ENCODE measurements around the gene TSGA10IP.
A peak's percentile ranks its signal among the peaks of the same experiment; 100 is the strongest.
"Not testable (repeated sequence)": the region's sequence is repeated elsewhere in the genome, so short reads cannot be mapped to it uniquely, and the experiment has no call there.

Gene TSGA10IP

DNA sequence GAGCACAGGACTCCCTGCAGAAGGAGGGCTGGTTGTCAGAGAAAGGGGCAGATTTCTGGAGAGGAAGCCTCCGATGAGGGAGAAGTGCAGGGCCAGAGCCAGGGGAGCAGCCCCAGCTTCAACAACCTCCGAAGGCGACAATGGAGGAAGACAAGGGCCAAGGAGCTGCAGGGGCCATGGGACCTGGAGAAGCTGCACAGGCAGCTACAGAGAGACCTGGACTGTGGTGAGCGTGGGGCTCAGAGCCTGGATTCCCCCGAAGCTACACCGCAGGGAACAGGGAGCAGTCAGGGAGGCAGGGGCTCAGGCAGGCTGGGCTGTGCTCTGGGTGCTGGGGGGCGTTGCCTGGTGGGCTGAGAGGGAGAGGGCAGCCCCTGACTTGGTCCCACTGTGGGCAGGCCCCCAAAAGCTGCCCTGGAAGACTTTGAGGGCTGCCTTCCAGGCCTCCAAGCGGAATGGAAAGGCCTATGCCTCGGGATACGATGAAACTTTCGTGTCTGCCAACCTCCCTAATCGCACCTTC is 2.4 kb downstream of the TSGA10IP start:
- DNase-seq, result no peak

- not testable (repeated sequence) for DNase-seq
Observed at GRCh38 chr11:65950711-65951110, 5.4 kb downstream of the TSGA10IP start.

DNA sequence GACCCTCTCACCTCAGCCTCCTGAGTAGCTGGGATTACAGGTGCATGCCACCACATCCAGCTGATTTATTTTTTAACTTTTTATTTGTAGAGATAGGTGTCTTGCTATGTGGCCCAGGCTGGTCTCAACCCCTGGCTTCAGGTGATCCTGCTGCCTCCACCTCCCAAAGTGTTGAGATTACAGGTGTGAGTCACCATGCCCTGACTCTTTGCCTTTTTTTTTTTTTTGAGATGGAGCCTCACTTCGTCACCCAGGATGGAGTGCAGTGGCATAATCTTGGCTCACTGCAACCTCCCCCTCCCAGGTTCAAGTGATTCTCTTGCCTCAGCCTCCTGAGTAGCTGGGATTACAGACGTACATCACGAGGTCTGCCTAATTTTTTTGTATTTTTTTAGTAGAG is 6.4 kb downstream of the TSGA10IP start:
- not testable (repeated sequence) for DNase-seq

DNA sequence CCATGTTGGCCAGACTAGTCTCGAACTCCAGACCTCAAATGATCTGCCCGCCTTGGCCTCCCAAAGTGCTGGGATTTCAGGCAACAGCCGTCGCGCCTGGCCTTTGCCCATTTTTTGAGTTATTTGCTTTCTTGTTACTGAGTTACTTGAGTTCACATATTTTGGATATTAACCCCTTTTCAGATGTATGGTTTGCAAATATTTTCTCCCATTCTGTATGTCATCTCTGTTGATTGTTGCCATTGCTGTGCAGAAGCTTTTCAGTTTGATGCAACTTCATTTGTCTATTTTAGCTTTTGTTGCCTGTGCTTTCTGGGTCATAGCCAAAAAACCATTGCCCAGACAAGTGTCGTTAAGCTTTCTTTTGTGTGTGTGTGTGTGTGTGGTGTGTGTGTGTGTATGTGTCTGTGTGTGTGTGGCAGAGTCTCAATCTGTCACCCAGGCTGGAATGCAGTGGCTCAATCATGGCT is 6.8 kb downstream of the TSGA10IP start:
- DNase-seq, result no peak

DNA sequence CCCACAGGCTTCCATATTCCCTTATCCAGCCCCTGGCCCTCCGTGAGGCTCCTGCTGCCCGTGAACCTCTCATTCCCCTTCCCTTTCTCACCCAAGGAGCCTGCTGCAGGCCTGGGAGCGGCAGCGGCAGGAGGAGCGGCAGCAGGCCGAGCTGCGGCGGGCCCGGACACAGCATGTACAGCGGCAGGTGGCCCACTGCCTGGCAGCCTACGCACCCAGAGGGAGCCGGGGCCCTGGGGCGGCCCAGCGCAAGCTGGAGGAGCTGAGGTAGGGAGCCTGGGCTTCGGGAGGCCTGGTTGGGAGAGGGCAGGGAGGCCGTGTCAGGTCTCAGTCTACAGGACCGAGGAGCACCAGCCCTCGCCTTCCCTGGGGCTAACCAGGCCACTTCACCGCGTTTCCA is 8.2 kb downstream of the TSGA10IP start:
- no peak for DNase-seq

DNA sequence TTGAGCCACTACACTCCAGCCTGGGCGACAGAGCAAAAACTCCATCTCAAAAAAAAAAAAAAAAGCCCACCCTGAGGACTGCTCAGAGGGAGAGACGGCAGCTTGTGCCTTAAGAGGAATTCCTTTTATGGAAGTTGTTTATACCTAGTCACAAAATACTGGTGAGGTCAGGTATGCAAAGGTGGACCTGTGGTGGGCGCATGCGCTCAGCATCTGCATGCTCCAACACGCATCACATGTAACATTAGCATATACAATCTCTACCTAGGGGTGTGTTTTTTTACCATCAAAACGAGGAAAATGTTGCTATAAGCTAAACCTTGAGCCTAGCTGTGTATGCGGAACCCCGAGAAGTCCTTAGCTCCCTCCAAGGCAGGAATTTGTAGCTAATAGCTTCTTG is 9.5 kb downstream of the TSGA10IP start:
- DNase-seq, result no peak

- DNase-seq, result no peak
Observed at GRCh38 chr11:65958291-65958690, 13.0 kb downstream of the TSGA10IP start.

GRCh38 chr11:65958774-65959420 is 13.6 kb downstream of the TSGA10IP start:
- DNase-seq, result no peak

GRCh38 chr11:65960824-65961266 is 15.6 kb downstream of the TSGA10IP start:
- DNase-seq, result no peak

DNA sequence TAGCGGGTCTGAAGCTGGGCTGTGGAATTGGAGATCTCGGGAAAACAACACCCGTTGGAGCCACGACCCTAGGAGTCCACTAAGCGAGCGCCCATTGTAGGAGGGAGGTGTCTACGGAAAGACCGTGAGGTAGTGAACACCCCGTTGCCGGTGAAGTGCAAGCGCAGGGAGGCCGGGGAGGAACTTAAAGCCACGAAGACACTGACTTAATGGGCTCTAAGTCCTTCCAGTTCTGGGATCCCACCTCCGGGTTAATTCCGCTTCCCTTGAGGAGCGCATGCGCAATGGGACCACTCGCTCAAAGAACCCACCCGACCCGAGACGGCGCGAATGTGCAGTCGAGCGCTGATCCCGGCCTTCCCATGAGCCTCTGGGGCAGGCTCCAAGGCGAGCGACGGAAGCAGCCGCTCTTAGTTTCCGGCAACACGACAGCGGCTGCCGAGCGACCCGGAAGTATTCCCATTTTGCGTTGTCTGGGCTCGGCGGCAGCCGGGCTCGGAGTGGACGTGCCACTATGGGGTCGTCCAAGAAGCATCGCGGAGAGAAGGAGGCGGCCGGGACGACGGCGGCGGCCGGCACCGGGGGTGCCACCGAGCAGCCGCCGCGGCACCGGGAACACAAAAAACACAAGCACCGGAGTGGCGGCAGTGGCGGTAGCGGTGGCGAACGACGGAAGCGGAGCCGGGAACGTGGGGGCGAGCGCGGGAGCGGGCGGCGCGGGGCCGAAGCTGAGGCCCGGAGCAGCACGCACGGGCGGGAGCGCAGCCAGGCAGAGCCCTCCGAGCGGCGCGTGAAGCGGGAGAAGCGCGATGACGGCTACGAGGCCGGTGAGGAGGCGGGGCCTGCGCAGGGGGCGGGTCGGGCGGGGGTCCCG is 16.2 kb downstream of the TSGA10IP start, which contains the start of gene SART1:
TSS of gene SART1 (plus strand) at position 468 of the 874 bp plus-strand sequence. CDS start at position 515, 47 bp downstream.
- DNase-seq, result peak; percentile 91

- DNase-seq, result no peak
Observed at GRCh38 chr11:65962141-65962564, 16.9 kb downstream of the TSGA10IP start.

DNA sequence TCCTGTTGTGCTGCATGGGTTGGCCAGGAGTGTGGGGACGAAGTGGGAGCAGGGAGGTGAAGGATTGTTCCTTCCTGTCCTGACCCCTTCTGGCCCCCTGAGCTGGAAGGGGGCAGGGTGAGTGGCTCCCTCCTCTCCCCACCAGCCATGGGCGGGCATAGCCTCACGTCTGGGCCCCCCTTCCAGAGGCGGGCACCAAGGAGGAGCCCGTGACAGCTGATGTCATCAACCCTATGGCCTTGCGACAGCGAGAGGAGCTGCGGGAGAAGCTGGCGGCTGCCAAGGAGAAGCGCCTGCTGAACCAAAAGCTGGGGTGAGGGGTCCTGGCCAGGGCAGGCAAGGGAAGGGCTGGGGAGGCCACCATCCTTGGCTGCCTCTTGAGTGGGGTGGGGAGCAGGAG is 19.6 kb downstream of the TSGA10IP start:
- DNase-seq, result no peak

- DNase-seq, result no peak
Observed at GRCh38 chr11:65965986-65966762, 20.9 kb downstream of the TSGA10IP start.

DNA sequence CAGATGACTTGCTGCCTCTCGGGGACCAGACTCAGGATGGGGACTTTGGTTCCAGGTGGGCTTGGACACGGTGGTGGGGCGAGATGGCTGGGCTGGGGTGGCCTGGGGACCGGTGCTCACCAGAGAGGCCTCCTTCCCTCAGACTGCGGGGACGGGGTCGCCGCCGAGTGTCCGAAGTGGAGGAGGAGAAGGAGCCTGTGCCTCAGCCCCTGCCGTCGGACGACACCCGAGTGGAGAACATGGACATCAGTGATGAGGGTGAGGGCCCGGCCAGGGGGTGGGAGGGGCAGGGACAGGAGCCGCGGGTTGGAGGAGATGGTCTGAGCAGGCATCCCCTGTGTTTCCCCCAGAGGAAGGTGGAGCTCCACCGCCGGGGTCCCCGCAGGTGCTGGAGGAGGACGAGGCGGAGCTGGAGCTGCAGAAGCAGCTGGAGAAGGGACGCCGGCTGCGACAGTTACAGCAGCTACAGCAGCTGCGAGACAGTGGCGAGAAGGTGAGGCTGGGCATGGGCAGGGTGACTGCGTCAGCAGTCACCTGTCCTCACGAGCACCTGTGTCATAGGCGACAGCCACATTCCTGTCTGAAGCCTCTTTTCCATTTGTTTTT is 22.2 kb downstream of the TSGA10IP start:
- no peak for DNase-seq

- DNase-seq, result no peak
Observed at GRCh38 chr11:65968600-65969482, 23.6 kb downstream of the TSGA10IP start.

- DNase-seq, result no peak
Observed at GRCh38 chr11:65972116-65972515, 26.8 kb downstream of the TSGA10IP start.

GRCh38 chr11:65973439-65974110 is 28.3 kb downstream of the TSGA10IP start:
- DNase-seq, result no peak

- DNase-seq, result no peak
Observed at GRCh38 chr11:65975771-65976170, 30.5 kb downstream of the TSGA10IP start.

- DNase-seq, result no peak
Observed at GRCh38 chr11:65976216-65977176, 31.2 kb downstream of the TSGA10IP start.
